GM19351 (cell line): ENCODE data around the gene CD34.

ENCODE experiments used
- ATAC-seq: cut with Tn5 transposase; IDR thresholded peaks from one replicate; pipeline ENCODE4 v1.9.1; 2021; ENCODE audit warnings: mild to moderate bottlenecking, moderate library complexity; ENCODE audit not compliant: unreplicated experiment

CD34 gene

GRCh38 chr1:207857447-207857846 is 53.5 kb downstream of the CD34 start:
- ATAC-seq, result no peak

DNA sequence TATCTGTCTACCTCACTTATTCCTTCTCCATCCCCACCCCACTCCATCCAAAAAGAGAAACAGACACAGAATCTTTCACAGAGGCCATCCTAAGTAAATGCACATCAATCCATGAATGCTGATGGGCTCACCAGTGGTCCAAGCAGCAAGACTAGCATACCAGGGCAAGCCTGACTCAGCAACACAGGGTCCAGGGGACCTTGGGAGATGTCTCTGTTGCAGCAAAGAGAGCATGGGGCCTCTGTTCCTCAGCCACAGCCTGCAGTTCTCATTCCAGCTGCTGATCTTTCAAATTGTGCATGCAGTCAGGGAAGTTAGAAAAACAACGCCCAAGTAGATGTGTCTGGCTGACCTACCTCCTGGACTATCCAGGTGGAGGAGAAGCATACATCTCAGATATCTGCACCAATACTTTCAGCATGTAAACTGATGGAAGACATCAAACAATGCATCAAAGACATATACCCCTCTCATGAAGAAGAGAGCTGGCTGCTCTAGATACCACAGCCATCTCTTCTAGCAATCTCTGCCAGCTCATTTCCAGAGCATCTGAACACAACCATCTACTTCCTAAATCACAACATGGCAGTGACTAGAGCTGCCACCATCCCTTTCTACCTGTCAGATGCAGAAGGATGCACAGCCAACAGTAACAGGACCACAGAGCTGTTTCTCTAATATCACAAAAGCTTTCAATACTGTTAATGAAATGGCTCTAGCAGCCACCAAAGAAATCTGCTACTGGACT is 54.5 kb downstream of the CD34 start:
- no peak for ATAC-seq

DNA sequence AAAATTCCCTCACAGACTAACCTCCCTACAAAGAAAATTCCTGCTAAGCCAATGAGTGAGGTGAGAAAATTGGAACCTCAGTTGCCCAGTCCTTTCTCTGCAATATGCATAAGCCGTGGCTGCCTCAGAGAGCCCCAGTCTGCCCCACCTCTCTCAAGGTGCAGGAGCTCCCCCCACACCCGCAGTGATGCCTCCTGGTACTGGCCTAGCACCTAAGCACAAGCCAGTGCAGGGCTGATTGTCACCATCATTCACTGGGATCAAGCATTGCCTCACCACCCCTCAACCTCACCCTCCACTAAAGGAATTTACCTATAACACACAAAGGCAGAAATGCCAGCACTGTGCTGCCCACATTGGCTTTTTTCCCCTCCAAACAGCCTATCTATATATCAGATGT is 56.9 kb downstream of the CD34 start:
- ATAC-seq, result no peak

DNA sequence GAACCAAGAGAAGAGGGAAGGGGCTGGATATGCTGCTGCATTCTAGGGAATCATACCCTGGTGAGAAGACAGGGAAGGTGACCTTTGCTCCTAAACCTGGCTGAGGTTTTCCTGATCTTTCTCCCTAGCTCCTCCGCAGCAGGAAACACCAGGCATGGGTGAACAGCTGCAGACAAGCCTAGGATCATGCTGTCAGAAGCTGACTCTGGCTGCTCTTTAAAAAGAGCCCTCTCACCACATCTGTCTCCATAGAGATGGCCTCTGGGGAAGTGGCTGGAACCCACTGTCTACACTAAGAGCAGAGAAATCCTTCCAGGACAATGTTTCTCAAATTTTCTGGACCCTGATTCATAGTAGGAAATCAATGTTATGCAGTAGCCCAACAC is 57.6 kb downstream of the CD34 start:
- ATAC-seq, result no peak

DNA sequence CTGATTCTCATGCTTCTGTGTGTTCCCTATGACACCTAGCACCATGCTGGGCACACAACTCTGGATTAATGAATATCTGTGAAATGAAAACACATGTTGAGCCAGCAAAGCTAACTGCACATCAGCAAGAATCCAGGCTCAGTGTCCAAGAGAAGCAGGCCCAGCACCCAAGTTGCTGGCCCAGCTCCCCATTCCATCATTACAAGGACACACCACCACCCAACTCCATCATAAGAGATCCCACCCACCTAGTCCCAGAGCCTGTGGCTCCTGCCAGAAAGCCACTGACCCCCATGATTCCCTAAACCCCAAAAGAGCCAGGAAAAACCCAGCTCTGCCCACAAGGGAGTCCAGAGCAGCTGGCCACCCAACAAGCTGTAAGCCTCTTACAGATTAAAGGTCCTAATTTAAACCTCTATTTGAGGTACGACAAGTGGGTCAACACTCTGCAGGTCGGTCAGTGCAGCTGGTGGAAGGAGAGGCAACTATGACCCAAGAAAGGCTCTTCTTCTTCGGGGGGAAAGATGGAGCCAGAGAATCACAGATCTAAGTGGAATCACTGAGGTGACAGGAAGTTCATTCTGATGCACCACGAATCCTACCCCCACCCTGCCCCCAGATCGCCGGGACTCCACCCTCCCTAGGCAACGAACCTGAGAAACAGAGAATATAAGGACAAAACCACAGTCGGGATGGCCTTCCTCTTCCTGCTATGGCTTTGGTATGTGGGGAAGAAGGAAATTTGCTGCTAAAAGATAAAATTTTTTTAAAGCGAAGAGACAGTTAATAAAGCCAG is 58.2 kb downstream of the CD34 start:
- no peak for ATAC-seq

- no peak for ATAC-seq
Observed at GRCh38 chr1:207851696-207852095, 59.2 kb downstream of the CD34 start.

DNA sequence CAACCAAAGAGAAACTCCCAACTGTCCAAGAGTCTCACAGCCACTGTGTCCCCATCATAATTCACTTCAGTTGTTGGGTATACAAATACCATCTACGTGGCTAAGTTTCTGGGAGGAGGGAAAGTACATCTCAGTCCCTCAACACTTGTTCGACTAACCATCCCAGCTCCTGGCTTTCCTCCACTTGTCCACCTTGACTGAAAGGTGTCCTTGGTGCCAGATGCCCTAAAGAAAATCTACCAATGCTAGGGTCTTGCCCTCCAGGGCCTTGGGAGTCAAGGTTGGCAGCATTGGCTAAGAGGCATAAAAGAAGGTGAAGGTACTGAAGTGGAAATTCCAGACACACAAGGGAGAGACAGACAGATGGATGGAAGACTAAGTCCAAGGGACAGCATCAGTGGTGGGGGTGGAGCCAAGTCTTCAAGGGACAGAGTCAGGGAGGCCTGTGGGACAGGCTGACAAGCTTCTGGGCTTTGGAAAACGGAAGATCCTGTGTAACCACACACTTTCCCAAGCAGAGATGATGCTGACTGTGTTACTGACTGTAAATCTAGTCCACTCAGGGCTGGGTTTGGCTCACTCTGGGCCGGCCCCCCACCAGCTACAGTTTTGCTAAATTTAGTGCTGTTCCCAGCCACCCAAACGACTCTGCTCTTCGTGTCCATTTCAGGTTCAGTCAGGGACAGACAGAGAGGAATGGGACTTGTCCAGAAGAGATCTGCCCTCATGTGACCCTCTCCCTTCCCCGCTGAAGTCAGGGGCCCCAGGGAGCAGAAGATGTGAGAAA is 60.1 kb downstream of the CD34 start:
- ATAC-seq, result no peak

DNA sequence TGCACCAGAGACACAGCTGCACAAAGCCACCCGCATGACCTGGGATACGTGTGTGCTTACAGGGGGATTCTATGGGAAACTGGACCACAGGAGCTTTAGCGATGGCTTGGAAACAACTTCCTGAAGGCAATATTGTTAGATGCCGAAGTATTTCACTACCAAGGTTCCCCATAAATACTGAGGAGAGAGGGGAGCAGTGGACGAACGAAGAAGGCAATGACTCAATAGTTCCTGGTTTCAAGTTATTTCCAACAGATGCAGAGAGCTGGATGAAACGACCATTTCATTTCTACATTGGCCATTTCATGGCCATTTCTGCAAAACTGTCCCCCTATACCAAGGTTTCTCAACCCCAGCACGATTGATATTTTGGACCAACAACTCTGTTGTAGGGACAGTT is 61.3 kb downstream of the CD34 start:
- no peak for ATAC-seq

DNA sequence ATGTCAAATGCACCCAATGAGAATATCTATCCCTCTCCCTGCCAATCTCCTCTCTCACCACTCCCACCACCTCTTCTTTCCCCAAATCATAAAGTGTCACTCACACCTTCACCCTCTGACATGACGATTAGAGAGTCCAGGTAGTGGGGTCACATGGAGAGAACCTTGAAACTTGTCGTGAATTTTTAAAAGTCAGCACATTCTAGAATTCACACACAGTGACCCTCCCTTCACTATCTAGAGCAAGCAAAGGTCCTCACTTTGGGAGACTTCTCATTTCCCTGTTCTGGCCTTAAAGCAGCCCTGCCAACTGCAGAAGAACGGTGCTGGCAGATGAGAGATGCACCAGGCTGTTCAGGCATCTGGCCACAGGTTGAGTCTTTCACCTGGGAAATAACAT is 61.9 kb downstream of the CD34 start:
- ATAC-seq, result no peak

- no peak for ATAC-seq
Observed at GRCh38 chr1:207848234-207848633, 62.7 kb downstream of the CD34 start.

DNA sequence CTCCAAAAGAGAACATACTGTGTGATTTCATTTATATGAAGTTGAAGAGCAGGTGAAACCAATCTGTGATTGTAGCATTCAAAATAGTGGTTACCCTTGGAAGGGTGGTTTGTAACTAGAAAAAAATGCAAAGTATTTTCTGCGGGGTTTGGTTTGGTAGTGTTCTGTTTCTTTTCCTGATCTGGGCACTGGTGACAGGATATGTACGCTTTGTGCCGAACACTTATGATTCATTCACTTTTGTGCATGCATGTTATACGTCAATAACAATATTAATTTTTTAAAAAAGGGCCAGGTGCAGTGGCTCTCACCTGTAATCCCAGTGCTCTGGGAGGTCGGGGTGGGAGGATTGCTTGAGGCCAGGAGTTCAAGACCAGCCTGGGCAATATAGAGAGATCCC is 63.8 kb downstream of the CD34 start:
- no peak for ATAC-seq

GRCh38 chr1:207845109-207845508 is 65.8 kb downstream of the CD34 start:
- no peak for ATAC-seq

DNA sequence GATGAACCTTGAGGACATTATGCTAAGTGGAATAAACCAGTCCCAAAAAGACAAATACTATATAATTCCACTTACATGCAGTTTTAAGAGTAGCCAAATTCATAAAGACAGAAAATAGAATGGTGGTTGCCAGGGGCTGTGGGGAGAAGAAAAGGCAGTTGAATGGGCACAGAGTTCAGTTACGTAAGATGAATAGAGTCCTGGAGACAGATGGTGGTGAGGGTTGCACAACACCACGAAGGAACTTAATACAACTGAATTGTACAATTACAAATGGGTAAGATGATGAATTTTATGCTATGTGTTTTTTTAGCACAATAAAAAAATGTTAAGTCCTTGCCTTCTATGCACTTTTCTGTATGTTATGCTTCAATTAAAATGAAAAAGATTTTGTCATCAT is 66.6 kb downstream of the CD34 start:
- no peak for ATAC-seq

DNA sequence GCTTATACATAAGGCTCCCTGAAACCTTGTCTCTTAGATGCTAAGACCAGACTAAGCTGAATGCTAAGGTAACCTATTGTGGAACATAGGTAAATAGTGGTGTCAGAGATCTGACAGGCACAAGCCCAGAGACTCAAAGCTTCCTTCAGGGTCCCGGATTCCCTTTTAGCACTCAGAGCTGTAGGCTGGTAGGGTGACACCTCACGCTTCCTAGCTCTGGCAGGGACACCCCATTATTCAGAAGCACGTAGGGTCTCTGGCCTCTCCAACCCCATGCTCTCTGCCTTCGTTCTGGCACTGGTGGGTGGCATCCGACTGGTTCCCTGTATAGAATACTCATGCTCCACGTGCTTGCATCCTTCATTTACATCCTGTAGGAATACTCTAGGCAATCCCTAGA is 68.4 kb downstream of the CD34 start:
- ATAC-seq, result no peak

DNA sequence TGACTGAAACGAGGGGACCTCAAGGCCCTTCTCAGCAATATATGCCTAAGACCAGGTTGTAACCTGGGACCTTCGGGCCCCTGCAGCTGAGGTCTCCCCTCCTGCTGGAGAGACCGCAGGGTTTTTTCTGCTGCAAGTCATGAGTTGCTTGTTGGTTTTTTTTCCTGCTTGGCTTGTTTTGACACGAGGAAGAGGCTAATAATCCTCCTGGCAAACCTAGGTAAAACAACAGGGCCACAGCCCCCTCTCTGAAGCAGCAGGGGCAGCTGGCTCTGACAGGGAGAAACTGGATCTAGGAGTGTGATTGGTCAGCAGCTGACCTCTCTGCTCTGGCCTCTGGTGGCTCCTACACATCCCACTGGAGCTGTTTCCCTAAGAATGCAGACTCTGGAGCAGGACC is 69.0 kb downstream of the CD34 start:
- no peak for ATAC-seq

DNA sequence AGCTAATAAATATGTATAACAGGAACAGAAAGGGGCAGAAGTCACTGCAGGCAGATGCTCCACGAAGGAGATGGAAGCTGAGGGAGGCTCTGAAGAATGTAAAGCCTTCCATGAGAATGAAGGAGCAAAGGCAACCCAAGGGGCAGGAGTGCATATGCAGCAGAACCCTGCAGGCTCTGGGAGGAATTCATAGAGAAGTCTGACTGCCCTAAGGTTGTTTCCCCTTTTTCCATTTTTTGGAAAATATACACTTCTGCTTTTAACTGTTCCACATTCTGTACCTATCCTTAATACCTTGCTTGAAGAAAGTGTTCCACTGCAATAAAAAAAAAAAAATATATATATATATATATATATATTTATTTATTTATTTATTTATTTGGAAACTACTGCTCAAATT is 69.6 kb downstream of the CD34 start:
- ATAC-seq, result no peak

DNA sequence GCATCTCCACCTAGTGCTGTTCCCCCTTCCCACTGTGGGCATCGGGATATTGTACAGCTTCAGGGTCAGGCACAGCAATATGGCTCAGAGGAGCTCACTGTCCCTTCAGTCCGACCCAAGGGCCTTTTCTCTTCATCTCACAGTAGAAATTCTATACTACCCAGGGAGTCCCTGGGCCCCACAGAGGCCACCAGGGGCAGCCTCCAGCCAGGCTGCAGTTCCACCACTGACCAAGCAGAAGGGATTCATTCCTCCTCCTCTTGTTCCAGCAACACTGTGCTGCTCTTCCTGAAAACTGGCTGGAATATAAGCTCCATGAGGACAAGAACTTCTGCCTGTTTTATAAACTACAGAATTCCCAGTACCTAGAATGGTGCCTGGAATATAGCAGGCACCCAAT is 70.5 kb downstream of the CD34 start:
- ATAC-seq, result no peak

DNA sequence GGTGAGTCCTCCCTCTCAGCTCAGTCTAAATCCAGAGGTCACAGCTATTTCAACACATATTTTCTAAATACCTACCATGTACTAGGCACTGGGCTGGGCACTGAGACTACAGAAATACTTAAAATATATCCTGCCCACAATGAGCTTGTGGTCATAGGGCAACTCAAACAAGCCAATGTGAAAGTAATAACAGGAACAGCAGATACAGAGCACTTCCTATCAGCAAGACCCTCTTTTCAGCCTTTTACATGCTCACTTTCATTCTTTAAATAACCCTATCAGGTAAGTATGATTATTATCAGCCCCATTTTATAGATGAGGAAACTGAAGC is 71.9 kb downstream of the CD34 start:
- no peak for ATAC-seq

GRCh38 chr1:207838156-207839082 is 72.5 kb downstream of the CD34 start:
- ATAC-seq, result no peak

- ATAC-seq, result no peak
Observed at GRCh38 chr1:207837673-207838072, 73.3 kb downstream of the CD34 start.
